ENCODE measurements around the gene ZNF865. TPM values are rescaled to one million over a fixed set of nuclear protein-coding genes. Genes with fewer than 3 reads are reported as not detected.

ZNF865 gene
- total RNA-seq, 1 experiment from 2014 or later = 16.2 TPM

DNA sequence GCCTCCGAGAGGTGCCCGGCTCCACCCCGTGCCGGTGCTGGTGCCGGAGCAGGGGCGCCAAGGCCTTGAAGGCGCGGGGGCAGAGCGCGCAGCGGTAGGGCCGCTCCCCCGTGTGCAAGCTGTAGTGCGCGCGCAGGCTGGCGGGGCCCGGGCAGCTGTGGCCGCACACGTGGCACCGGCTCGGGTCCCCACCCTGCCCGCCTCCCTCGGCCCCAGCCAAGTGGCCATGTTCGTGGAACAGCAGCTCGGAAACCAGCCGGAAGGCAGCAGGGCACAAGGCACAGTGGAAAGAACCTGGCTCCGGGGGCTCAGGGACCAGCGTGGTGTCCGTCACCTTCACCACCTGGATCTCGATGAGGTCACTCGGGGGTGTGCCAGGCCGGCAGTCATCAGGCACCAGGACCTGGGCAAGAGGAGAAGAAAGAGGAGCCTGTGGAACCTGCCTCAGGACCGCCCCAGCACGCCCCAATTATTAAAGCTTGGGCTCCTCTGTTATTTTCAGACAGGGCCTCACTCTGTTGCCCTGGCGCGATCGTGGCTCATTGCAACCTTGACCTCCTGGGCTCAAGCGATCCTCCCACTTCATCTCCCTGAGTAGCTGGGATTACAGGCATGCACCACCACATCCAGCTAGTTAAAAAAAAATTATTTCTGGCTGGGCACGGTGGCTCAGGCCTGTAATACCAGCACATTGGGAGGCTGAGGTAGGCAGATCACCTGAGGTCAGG lies 17.0 kb downstream of the ZNF865 start (continued):
- TF ChIP-seq, protein P1, sequence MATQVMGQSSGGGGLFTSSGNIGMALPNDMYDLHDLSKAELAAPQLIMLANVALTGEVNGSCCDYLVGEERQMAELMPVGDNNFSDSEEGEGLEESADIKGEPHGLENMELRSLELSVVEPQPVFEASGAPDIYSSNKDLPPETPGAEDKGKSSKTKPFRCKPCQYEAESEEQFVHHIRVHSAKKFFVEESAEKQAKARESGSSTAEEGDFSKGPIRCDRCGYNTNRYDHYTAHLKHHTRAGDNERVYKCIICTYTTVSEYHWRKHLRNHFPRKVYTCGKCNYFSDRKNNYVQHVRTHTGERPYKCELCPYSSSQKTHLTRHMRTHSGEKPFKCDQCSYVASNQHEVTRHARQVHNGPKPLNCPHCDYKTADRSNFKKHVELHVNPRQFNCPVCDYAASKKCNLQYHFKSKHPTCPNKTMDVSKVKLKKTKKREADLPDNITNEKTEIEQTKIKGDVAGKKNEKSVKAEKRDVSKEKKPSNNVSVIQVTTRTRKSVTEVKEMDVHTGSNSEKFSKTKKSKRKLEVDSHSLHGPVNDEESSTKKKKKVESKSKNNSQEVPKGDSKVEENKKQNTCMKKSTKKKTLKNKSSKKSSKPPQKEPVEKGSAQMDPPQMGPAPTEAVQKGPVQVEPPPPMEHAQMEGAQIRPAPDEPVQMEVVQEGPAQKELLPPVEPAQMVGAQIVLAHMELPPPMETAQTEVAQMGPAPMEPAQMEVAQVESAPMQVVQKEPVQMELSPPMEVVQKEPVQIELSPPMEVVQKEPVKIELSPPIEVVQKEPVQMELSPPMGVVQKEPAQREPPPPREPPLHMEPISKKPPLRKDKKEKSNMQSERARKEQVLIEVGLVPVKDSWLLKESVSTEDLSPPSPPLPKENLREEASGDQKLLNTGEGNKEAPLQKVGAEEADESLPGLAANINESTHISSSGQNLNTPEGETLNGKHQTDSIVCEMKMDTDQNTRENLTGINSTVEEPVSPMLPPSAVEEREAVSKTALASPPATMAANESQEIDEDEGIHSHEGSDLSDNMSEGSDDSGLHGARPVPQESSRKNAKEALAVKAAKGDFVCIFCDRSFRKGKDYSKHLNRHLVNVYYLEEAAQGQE (IDR thresholded peaks at IDR 0.05; ENCODE audit: low read depth) = no peak
- TF ChIP-seq RAD21 (IDR thresholded peaks at IDR 0.05; ENCODE audit: low read depth) (no peak), EGR1 (IDR thresholded peaks at IDR 0.05; ENCODE audit: low read depth) (no peak)

DNA sequence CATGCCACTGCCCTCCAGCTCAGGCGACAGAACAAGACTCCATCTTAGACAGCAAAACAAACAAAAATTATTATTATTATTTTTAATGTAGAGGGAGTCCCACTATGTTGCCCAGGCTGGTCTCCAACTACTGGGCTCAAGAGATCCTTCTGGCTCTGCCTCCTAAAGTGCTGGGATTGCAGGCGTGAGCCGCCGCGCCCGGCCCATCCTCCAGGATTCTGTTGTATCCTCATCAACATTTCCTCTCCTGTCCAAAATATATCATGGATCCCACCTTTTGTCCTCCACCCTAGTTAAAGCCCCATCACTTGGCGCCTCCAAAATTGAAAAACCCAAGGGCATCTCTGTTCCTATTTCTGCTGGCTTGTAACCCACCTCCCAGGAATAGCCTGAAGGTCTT lies 17.7 kb downstream of the ZNF865 start:
- intact Hi-C loops (cut with micrococcal nuclease) = no loop called here
- no peaks in the 10 kb centered on the region for H3K36me3 ChIP-seq (ENCODE audit: control insufficient read depth in 1 of 2, insufficient read depth in 2 of 2, low read length in 2 of 2)
- H3K9me2 ChIP-seq (ENCODE audit: insufficient read depth) = no peaks in the 10 kb centered on the region
- no peaks in the 10 kb centered on the region for H3K9me3 ChIP-seq (ENCODE audit: control insufficient read depth in 1 of 2, insufficient read depth in 1 of 2, low read depth in 1 of 2, low read length in 2 of 2)
- no peak overlapping the region for H2AFZ ChIP-seq (ENCODE audit: low read depth, low read length, poor library complexity, severe bottlenecking)
- no peaks in the 10 kb centered on the region for H4K20me1 ChIP-seq (ENCODE audit: insufficient read depth)
- DNase-seq (ENCODE audit: low read depth, low spot score) = no peak
- no peak overlapping the region for H3K4me2 ChIP-seq (ENCODE audit: low read length)
- CTCF ChIA-PET = no interaction called here
- RAD21 ChIA-PET (ENCODE audit: low non-redundant PET in 1 of 2, low total read pairs in 2 of 2, uncharacterized antibody in 2 of 2, unreplicated experiment in 2 of 2) = no interaction called here
- H3K27me3 ChIP-seq (ENCODE audit: insufficient read depth, low read length) = no peaks in the 10 kb centered on the region
- no peak overlapping the region for H3K4me3 ChIP-seq (replicated peaks in 1 of 2; ENCODE audit: low read depth in 1 of 2, low read length in 2 of 2)
- H3K27ac ChIP-seq (ENCODE audit: low read depth, low read length) = no peak overlapping the region
- H3K4me1 ChIP-seq (ENCODE audit: control insufficient read depth in 1 of 2, insufficient read depth in 2 of 2, low read length in 2 of 2) = peaks cover 8 to 14% of the 10 kb centered on the region in 2 experiments; a peak in 3 of 4 replicates
- H3K9ac ChIP-seq (ENCODE audit: low read length) = no peak overlapping the region
- no peak for ATAC-seq
- H3K79me2 ChIP-seq (ENCODE audit: insufficient read depth, low read length) = no peaks in the 10 kb centered on the region
- BruUV-seq (replicated peaks) = no TSS peak
- POLR2A ChIA-PET = interaction anchor here (0.6 to 0.8 kb wide), 2 partner anchors 12 to 138 kb away, joined by 3 read pairs; partner anchors contain the start of gene NAT14
- TF ChIP-seq, protein P2, sequence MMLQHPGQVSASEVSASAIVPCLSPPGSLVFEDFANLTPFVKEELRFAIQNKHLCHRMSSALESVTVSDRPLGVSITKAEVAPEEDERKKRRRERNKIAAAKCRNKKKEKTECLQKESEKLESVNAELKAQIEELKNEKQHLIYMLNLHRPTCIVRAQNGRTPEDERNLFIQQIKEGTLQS (IDR thresholded peaks at IDR 0.05) = no peak
- TF ChIP-seq ELF1 (IDR thresholded peaks at IDR 0.05; ENCODE audit: borderline replicate concordance, low read depth) (no peak), CEBPB (IDR thresholded peaks at IDR 0.05; ENCODE audit: low read depth) (no peak), ZFX (IDR thresholded peaks at IDR 0.05) (no peak), EZH2phosphoT487 (IDR thresholded peaks at IDR 0.05; ENCODE audit: borderline replicate concordance) (no peak), EGR1 (IDR thresholded peaks at IDR 0.05; ENCODE audit: low read depth) (no peak), SP1 (IDR thresholded peaks at IDR 0.05; ENCODE audit: low read depth) (no peak), EZH2 (IDR thresholded peaks at IDR 0.05) (no peak), TCF7L2 (IDR thresholded peaks at IDR 0.05; ENCODE audit: borderline replicate concordance, extremely low read depth, insufficient read depth, insufficient read length) (no peak), POLR2AphosphoS5 (IDR thresholded peaks at IDR 0.05; ENCODE audit: low read depth, low read length) (no peak), JUND (IDR thresholded peaks at IDR 0.05) (no peak), ZNF274 (IDR thresholded peaks at IDR 0.05; ENCODE audit: low read depth, low read length) (no peak)
